DND-41 (cell line): ENCODE measurements around the gene ZNF205.

Experiments used
- EZH2 ChIP-seq: IDR thresholded peaks from 3 replicates; pipeline ENCODE4 v1.6.1; 2012; ENCODE audit warnings: borderline replicate concordance, low read depth, mild to moderate bottlenecking, moderate library complexity, low read length, inconsistent platforms; ENCODE audit not compliant: severe bottlenecking
- TF ChIP-seq, protein P1 (sequence below): IDR thresholded peaks from 2 replicates; pipeline ENCODE4 v1.5.1; 2012; ENCODE audit warnings: borderline replicate concordance, low read length, moderate library complexity, mild to moderate bottlenecking; ENCODE audit not compliant: poor library complexity, severe bottlenecking; ENCODE audit errors: extremely low read depth

DNA sequence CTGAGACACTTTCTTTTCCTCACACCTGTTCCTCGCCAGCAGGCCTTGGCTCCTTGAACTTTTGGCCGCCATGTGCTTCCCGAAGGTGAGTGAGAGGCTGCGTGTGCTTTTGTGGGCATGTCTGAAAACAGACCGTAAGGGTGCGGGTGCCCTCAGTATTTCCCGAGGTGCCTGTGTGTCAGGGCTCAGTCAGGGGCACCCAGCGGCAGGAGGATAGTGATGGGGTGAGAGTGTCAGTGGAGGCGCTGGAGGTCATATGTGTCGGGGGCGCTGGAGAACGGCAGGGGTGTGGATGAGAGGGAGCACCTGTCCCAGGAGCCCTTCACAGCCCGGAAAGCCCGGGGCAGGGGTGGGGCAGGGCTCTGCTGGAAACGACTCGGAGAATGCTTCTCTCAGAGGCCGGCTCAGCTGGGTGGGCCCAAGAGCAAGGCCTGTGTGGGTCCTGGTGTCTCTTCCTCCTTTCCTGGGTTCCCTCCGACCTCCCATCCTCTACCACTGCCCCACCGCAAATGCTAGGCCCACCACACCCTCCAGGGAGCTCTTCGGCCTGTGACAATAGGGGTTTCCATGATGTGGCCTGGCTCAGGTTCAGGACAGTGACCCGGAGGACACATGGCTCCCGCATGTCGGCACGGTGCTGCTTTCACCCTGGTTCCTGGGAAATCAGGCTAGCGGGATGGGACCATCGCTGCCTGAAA, 46.5 kb upstream of the ZNF205 start:
- TF ChIP-seq, protein P1, sequence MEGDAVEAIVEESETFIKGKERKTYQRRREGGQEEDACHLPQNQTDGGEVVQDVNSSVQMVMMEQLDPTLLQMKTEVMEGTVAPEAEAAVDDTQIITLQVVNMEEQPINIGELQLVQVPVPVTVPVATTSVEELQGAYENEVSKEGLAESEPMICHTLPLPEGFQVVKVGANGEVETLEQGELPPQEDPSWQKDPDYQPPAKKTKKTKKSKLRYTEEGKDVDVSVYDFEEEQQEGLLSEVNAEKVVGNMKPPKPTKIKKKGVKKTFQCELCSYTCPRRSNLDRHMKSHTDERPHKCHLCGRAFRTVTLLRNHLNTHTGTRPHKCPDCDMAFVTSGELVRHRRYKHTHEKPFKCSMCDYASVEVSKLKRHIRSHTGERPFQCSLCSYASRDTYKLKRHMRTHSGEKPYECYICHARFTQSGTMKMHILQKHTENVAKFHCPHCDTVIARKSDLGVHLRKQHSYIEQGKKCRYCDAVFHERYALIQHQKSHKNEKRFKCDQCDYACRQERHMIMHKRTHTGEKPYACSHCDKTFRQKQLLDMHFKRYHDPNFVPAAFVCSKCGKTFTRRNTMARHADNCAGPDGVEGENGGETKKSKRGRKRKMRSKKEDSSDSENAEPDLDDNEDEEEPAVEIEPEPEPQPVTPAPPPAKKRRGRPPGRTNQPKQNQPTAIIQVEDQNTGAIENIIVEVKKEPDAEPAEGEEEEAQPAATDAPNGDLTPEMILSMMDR = no peak
- no peak for TF ChIP-seq EZH2
